Measurements from ENCODE around the gene ZNF177.

ZNF177 gene

GRCh38 chr19:9427941-9428340 lies 65.1 kb downstream of the ZNF177 start:
- in situ Hi-C loops (cut with MboI; ENCODE audit: low sequenced_read_pairs): no loop called here

- in situ Hi-C loops (cut with MboI; ENCODE audit: low sequenced_read_pairs): no loop called here
Observed at GRCh38 chr19:9430444-9430843, 67.6 kb downstream of the ZNF177 start.

GRCh38 chr19:9431475-9431874 lies 68.7 kb downstream of the ZNF177 start:
- in situ Hi-C loops (cut with MboI; ENCODE audit: low sequenced_read_pairs): no loop called here
